Prostate gland (tissue), 2 donors: ENCODE data around the gene MCU.

ENCODE experiments used
- POLR2A ChIP-seq: fragments of 450-650 bp; IDR thresholded peaks from one replicate; pipeline ENCODE4 v1.6.1; 2016; ENCODE audit warnings: antibody characterized with exemption, mild to moderate bottlenecking
- POLR2AphosphoS5 ChIP-seq: sonication (generic); formaldehyde crosslinking; IDR thresholded peaks from one replicate; pipeline ENCODE4 v1.6.1; 2017; ENCODE audit warnings: antibody characterized with exemption
- TF ChIP-seq, protein P1 (sequence below), 4 experiments: fragments of 200-600 bp in 2 of 4; fragments of 450-650 bp in 2 of 4; sonication (generic) in 2 of 4; IDR thresholded peaks; 1 replicate in 3 of 4; 2 replicates in 1 of 4; pipeline ENCODE4 v1.5.1; 2016 to 2019; ENCODE audit warnings: antibody characterized with exemption in 4 of 4, mild to moderate bottlenecking in 2 of 4, moderate library complexity in 2 of 4

DNA sequence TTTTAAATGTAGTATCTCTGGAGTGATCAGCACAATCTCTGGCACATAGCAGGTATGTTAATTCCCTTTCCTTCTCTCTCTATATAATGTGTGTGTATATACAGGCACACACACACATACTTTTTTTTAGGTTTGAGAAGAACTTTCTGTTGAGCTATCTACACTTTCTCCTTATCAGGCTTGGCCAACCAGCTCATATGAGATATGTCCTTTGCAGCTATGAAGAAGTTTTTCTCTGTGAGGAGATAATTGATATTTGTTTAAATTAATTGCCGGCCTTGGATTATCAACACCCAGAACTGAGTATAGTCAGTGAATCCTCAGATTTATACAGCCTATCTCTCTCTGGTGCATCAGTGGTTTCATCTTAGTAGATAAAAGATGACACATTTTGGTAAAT lies 2.3 kb upstream of the MCU start:
- TF ChIP-seq POLR2A (no peak), POLR2AphosphoS5 (no peak)
- TF ChIP-seq, protein P1, sequence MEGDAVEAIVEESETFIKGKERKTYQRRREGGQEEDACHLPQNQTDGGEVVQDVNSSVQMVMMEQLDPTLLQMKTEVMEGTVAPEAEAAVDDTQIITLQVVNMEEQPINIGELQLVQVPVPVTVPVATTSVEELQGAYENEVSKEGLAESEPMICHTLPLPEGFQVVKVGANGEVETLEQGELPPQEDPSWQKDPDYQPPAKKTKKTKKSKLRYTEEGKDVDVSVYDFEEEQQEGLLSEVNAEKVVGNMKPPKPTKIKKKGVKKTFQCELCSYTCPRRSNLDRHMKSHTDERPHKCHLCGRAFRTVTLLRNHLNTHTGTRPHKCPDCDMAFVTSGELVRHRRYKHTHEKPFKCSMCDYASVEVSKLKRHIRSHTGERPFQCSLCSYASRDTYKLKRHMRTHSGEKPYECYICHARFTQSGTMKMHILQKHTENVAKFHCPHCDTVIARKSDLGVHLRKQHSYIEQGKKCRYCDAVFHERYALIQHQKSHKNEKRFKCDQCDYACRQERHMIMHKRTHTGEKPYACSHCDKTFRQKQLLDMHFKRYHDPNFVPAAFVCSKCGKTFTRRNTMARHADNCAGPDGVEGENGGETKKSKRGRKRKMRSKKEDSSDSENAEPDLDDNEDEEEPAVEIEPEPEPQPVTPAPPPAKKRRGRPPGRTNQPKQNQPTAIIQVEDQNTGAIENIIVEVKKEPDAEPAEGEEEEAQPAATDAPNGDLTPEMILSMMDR (IDR thresholded peaks at IDR 0.05) = no peak
